GM12874 (cell line): Measurements from ENCODE around the gene ZSCAN25.

ENCODE experiments used
- CTCF ChIP-seq: IDR thresholded peaks from 2 replicates; pipeline ENCODE4 v1.5.1; 2011; ENCODE audit warnings: low read depth, mild to moderate bottlenecking, control low read depth, low read length, moderate library complexity; ENCODE audit not compliant: insufficient read depth

The ZSCAN25 gene

DNA sequence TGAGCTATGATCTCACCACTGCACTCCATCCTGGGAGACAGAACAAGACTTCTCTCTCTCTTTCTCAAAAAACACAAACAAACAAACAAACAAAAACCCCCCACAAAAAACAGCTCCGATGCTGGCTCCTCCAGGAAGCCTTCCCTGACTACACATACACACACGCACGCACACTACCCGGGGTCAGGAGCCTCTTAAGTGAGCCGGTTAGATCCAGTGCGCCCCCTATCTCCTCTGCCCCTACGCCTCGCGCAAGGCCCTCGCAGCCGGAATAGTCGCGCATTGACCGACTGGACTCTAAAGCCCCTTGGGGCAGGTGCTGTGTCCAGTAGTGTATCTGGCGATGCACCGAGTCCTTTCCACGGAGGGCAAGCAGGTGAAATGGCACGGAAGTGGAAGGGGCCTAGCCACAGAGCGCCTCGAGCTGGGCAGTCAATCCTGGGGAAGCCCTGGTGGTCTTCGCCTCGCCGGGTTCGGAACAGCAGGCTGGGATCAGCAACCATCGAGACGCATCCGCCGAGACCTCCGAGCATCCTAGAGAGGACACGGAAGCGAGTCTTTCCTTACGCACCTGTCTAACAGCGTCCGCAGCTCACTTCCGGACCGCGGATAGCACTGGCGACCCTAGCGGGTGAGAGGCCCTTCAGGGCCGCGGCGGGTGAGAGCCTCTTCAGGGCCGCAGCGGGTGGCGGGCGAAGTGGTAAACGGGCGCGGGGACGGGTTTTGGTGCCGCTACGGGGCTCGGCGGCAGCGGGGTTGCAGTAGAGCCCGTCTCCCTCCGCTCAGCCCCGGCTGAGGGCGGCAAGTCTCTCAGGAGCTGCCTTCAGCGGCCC, at the start of gene ZSCAN25:
TSS of gene ZSCAN25 (plus strand) at position 588 of the 833 bp plus-strand sequence. CDS start 2,661 bp downstream, outside the sequence.
- TF ChIP-seq CTCF: peak; percentile 62

- no peak for TF ChIP-seq CTCF
These were observed 45.0 kb upstream of the ZSCAN25 start for GRCh38 chr7:99571768-99572167.

DNA sequence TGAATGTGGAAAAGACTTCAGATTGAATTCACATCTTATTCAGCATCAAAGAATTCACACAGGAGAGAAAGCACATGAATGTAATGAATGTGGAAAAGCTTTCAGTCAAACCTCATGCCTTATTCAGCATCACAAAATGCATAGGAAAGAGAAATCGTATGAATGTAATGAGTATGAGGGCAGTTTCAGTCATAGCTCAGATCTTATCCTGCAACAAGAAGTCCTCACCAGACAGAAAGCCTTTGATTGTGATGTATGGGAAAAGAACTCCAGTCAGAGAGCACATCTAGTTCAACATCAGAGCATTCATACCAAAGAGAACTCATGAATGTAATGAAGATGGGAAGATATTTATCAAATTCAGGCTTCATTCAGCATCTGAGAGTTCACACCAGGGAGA, 43.5 kb upstream of the ZSCAN25 start:
- TF ChIP-seq CTCF: no peak

DNA sequence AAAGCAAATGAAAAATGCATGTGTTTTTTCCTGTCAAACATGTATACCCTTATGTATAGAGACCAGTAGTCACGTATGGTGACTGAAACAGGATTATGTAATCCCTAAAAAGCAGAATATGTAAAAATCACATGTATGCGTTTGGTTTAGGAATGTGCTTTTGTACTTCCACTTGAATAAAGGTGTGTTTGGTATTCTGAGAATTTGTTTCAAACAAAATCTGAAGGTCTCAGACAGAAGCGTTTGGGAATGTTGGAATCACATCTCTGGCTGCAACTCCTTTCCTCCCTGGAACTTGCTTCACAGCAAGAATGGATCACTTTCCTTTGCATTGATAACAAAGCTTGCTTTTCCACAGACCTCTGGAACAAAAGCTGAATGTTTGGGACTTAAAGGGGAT, 40.5 kb upstream of the ZSCAN25 start:
- no peak for TF ChIP-seq CTCF

DNA sequence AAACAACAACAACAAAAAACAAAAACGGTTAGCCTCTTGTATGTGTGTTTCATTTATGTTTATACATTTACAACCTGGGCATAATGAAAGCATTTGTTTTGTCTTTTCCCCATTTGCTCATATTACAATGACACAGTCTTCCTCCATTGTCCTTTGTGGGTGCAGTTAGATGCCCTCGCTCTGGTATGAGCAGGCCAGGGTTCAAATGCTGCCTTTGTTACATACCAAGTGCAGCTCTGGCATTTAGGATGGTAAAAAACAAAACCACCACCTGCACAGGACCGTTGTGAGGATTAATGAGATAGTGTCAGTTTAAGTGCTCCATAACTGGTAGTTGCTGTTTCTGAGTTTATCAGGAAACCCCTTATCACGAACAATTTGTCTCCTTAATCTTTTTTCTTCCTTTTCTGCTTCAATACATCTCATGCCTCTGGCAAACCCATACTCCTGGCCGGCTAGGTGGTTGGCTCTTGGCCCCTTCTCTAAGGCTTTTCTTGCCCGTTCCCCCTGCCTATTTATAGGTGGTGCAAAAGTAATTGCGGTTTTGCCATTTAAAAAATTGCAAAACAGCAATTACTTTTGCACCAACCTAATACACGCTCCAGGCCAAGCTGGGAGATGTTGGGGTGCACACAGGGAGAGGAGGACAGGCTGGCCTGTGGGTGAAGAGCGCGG, 37.3 kb upstream of the ZSCAN25 start:
- TF ChIP-seq CTCF: no peak

DNA sequence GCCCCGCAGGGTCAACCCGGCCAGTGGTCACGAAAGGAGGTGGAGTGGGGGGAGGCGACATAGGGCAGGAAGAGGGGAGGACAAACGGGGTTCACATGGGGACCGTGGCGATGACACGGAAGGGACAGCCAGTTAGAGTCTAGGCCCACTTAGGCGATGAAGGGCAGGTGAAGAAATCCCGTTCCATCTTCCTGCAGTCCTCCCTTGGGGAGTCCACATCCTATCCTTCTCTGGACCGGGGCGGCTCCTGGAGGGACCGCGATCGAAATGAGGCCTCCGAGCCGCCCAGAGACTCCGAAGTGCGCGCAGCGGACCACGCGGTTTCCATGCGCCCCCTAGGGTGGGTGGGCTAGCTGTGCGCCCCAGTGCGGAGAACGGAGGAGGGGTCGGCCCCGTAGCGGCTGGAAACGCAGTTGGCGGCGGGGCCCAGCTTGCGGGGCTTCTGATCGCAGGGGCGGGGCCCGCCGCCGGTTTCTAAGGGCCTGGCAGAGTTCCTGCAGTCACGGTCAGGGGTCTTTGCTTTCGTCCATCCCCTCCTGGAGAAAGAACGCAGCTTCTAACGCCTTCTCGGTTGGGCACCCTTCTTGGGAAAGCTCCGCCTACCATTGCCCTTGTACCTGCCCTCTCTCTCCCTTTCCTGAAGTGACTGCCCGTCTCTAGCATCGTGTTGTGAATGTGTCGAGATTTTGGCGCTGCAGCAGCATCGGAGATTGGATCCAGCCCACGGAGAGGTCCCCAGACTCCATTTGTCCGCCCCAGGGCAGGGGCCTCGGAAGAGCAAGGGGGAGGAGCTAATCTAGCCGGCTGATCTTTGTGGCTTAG, 36.6 kb upstream of the ZSCAN25 start:
- TF ChIP-seq CTCF: 0 out of 2 replicates have a peak, but pooled peaks have one; percentile 32

- TF ChIP-seq CTCF: no peak
These were observed 27.9 kb upstream of the ZSCAN25 start for GRCh38 chr7:99588868-99589267.
